Activated CD4-positive, alpha-beta T cell treated with anti-CD3 and anti-CD28 coated beads, Interleukin-2, amount 50 U/mL, for 16 hours (primary cell): ENCODE data around the gene EP300.
"Not testable (repeated sequence)": the region's sequence is repeated elsewhere in the genome, so short reads cannot be mapped to it uniquely, and the experiment has no call there.

Experiments used
- DNase-seq: peaks from one replicate; pipeline ENCODE4 v3.0.0-alpha.2; 2020

EP300 gene

DNA sequence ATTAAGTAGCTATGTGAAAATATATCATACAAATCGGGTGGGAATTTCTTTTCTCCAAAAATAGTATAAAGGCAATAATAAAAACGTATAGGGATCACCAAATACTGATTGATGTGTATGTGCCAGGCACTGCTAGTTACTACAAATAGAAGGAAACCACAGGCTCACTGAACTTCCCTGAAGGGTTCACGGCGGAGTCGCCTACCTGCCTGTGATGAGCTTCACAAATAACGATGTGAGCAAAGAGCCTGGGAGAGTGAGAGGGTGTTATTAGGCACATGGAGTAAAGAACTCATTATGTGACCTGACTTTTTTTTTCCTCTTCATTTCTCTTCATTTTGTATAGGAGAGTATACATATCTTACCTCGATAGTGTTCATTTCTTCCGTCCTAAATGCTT, 76.8 kb downstream of the EP300 start:
- no peak for DNase-seq

DNA sequence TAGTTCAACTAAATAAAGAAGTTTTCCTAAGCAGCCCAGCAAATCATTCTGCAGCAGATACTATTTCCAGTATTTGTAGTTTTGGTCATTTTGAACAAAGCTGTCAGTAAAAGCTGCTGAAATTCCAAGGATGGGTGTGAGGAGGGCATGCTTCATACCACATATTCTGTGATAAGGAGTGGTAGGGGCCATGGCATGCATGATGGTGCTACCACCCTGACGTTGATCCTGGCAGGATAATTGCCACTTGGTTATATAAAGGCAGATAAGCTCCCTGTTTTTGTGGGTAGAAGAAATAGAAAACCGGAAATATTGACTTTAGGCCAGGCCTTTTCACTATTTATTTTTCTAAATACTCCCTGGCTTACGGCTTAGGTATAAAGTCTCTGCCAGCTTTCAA, 79.6 kb downstream of the EP300 start:
- DNase-seq = no peak

DNA sequence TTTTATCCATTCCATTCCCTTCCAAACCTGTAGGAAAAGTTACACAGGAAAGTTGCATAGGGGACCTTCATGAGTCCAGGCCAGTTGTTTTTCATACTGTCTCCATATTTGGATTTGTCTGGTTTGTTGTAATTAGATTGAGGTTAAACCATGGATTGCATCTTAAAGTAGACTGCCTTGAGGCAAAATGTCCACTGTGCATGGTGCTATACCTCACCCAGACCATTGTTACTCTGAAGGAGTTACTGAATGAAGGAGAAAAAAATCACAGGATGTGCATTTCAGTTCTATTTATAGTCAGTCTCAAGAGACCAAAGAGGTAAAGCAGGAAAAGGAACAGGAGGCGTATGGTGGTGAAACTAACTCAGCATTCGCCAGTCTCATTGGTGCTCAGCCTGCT, 83.2 kb downstream of the EP300 start:
- DNase-seq = no peak

DNA sequence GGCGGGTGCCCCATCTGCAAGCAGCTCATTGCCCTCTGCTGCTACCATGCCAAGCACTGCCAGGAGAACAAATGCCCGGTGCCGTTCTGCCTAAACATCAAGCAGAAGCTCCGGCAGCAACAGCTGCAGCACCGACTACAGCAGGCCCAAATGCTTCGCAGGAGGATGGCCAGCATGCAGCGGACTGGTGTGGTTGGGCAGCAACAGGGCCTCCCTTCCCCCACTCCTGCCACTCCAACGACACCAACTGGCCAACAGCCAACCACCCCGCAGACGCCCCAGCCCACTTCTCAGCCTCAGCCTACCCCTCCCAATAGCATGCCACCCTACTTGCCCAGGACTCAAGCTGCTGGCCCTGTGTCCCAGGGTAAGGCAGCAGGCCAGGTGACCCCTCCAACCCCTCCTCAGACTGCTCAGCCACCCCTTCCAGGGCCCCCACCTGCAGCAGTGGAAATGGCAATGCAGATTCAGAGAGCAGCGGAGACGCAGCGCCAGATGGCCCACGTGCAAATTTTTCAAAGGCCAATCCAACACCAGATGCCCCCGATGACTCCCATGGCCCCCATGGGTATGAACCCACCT, 84.7 kb downstream of the EP300 start:
- no peak for DNase-seq

DNA sequence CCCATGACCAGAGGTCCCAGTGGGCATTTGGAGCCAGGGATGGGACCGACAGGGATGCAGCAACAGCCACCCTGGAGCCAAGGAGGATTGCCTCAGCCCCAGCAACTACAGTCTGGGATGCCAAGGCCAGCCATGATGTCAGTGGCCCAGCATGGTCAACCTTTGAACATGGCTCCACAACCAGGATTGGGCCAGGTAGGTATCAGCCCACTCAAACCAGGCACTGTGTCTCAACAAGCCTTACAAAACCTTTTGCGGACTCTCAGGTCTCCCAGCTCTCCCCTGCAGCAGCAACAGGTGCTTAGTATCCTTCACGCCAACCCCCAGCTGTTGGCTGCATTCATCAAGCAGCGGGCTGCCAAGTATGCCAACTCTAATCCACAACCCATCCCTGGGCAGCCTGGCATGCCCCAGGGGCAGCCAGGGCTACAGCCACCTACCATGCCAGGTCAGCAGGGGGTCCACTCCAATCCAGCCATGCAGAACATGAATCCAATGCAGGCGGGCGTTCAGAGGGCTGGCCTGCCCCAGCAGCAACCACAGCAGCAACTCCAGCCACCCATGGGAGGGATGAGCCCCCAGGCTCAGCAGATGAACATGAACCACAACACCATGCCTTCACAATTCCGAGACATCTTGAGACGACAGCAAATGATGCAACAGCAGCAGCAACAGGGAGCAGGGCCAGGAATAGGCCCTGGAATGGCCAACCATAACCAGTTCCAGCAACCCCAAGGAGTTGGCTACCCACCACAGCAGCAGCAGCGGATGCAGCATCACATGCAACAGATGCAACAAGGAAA, 85.4 kb downstream of the EP300 start:
- no peak for DNase-seq

DNA sequence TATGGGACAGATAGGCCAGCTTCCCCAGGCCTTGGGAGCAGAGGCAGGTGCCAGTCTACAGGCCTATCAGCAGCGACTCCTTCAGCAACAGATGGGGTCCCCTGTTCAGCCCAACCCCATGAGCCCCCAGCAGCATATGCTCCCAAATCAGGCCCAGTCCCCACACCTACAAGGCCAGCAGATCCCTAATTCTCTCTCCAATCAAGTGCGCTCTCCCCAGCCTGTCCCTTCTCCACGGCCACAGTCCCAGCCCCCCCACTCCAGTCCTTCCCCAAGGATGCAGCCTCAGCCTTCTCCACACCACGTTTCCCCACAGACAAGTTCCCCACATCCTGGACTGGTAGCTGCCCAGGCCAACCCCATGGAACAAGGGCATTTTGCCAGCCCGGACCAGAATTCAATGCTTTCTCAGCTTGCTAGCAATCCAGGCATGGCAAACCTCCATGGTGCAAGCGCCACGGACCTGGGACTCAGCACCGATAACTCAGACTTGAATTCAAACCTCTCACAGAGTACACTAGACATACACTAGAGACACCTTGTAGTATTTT, 86.1 kb downstream of the EP300 start:
- no peak for DNase-seq

DNA sequence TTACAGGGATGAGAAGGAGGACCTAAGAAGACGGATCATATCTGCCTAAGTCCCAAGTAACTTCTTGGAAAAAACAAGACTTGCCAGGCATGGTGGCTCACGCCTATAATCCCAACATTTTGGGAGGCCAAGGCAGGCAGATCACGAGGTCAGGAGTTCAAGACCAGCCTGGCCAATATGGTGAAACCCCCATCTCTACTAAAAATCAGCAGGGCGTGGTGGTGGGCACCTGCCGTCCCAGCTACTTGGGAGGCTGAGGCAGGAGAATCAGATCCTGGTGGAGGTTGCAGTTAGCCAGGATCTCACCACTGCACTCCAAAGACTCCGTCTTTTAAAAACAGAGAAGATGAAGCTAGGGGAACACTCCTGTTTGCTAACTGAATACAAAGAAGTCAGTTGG, 88.0 kb downstream of the EP300 start:
- not testable (repeated sequence) for DNase-seq

DNA sequence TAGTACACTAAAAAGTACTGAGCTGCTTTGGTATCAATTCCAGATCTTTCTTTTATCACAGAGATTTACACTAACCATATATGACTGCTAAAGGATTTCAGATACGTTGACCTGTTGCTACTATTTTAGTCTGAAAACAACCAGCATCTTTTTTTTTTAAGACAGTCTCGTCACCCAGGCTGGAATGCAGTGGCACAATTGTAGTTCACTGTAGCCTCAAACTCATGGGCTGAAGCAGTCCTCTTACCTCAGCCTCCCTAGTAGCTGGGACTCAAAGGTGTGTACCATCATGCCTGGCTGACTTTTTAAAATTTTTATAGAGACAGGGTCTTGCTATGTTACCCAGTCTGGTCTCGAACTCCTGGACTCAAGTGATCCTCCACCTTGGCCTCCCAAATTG, 88.5 kb downstream of the EP300 start:
- no peak for DNase-seq

DNA sequence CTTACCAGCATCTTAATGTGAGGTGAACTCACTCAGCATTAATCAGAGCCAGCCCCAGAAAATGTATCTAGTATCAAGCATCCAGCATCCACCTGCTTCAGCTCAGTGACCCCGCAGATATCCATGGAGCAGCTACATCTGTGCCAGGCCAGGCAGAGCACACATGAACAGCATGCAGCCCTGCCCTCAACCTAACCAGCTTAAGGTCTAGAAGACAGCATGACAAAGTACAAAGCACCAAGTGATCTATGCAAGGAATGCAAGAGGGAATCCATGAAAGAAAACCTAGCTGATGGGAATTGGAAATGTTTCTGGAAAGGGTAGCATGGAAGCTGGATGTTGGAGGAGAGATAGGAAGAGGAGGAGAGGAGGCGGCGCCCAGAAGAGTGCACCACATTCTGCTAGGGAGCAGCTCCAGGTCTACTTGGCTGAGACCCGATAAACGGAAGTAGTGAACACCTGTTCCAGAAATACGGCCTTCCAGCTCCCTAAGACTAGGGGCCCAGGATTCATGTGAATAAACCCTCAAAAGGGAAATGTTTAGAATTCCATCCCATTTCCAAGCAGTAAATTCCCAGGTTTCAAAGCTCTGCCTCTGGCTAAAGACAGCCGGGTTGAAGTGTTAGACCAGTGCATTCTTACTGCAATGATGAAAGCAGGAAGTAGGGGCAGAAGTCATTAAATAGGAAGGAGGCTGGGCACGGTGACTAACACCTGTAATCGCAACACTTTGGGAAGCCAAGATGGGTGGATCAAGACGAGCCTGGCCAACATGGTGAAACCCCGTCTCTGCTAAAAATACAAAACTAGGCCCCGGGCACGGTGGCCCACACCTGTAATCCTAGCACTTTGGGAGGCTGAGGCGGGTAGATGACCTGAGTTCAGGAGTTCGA, 89.2 kb downstream of the EP300 start:
- DNase-seq = no peak

DNA sequence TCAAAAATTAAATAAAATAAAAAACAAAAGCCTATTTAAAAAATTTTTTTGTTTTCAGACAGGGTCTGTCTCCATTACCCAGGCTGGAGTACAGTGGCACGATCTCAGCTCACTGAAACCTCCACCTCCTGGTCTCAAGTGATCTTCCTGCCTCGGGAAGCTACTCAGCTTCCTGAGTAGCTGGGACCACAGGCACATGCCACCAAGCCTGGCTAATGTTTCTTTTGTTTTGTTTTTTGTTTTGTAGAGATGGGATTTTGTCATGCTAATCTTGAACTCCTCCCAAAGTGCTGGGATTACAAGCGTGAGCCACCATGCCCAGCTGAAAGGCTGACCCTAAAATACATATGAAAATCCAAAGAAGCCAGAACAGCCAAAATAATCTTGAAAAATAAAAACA, 92.3 kb downstream of the EP300 start:
- DNase-seq = no peak

DNA sequence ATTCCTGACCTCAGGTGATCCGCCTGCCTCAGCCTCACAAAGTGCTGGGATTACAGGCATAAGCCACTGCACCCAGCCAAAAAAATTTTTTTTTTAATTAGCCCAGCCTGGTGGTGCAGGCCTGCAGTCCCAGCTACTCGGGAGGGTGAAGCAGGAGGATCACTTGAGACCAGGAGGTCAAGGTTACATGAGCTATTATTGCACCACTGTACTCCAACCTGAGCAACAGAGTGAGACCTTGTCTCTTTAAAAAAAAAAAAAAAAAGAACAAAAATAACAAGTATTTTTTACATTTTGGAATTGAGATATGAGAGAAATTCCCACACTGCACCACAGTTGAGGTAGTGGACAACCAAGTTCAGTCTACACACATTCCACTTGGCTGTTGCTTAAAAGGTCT, 99.1 kb downstream of the EP300 start:
- DNase-seq = no peak

DNA sequence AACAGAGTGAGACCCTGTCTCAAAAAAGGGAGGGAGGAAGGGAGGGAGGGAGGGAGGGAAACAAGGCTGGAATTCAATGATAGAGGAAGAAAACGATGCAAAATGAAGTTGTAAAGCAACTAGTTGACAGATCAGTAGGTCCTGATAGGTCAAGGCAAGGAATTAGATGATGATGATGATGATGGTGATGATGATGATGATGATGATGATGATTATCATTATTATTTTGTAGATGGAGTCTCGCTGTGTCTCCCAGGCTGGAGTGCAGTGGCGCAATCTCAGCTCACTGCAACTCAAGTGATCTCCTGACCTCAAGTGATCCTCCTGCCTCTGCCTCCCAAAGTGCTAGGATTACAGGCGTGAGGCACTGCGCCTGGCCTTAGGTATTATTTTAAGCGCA, 101.4 kb downstream of the EP300 start:
- DNase-seq = no peak

DNA sequence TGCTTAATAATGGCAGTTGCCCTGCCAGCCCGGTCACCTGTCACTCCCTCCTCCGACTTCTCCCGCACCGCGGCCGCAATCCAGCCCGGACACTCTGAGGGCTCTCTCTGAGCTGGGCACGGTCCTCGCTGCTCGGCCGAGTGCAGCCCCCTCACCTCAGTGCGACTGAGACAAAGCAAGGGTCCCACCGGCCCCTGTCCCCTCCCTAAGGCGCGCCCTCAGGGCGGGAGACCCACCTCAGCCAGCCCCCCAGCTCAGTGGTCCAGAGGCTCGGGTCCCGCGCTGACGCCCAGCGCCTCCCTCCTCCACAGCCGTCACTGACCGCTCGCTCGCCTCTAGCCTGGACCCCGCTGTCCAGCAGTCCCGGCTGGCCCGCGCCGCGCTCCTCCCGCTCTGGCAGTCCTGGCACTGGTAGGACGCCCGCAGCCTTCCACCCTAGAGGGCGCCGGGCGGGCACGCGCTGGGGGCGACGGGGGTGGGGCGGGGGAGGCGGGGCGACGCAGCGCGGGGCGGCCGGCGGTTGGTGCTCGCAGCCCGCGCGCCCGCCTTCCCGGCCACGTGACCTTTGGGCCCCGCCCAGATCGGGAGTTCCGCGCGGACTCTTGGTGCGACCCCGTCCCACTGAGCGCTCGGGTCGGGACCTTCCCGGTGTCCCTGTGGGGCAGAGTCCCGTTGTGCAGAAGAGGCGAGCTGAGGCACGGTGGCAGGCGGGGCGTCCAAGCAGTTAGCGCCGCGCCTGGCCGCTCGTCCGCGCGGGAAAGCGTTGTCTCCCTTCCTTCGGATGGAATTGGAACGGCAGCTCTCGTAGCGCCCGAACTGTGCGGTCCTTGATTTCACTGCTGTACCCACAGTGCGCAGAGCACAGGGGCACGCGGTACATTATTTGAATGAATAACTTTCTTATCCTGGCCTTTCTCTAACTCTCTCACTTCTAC, 104.9 kb downstream of the EP300 start:
- DNase-seq = peak; percentile 74

DNA sequence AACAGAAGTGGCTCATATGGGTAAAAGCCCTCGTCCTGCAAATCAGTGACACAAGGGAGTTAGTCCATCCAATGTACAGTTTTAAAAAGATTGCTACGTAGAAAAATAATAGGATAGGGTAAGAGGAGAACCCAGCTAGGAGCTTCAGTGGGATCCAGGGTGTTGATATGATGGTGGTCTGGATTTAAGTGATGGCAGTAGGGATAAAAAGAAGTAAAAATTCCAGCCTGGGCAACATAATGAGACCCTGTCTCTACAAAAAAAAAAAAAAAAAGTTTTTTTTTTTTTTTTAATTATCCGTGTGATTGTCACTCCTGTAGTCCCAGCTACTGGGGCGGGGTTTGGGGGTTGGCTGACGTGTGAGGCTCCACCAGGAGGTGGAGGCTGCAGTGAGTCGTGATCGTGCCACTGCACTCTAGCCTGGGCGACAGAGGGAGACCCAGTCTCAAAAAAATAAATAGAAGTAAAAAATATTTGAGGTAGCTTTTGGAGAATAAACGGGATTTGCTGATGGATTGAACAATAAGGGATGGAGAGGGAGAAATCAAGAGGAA, 105.7 kb downstream of the EP300 start:
- DNase-seq = peak; percentile 54

DNA sequence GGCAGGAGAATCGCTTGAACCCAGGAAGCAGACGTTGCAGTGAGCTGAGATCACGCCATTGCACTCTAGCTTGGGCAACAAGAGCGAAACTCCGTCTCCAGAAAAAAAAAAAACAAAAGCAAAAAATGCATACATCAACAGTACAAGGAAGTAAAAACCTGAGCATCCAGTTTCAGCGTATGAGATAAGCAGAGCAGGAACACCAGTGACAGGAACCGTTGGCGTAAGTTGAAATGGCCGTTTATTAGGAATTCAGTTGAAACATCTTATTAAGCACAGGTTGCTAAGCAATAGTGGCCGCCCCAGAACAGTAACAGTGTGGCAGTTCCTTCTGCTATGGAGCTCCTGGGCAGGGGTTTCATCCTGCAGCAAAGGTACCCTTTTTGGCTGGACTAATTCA, 108.7 kb downstream of the EP300 start:
- DNase-seq = no peak

DNA sequence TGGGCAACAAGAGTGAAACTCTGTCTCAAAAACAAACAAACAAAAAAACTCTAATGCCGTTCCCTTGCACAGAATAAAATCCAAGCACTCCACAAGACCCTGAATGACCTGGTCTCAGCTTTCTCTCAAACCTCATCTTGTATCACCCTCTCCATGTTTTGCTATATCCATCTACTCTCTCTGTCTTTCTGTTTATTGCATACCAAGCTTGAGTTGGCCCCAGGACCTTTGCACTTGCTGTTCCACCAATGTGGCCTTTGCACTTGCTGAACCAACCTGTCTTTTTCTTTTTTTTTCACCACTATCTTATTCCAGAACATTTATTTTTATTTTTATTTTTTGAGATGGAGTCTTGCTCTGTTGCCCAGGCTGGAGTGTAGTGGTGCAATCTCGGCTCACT, 110.7 kb downstream of the EP300 start:
- no peak for DNase-seq

DNA sequence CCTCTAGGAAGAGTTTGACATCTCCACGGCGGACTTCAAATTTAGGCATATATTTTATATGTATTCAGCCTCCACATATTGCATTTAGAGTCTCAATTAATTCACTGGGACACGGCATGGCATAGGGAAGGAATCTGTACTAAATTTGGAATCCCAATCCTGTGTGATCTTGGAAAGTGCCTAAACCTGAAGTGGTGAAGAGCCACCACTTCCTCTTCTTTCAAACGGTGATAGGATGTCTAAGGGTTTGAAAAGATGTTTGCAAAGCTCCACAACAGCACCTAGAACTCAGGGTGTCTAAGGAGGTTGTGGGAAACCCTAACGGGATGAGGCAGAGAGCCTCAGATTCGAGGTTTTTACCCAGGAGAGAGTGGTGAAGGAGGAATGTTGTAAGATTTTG, 111.7 kb downstream of the EP300 start:
- DNase-seq = no peak

DNA sequence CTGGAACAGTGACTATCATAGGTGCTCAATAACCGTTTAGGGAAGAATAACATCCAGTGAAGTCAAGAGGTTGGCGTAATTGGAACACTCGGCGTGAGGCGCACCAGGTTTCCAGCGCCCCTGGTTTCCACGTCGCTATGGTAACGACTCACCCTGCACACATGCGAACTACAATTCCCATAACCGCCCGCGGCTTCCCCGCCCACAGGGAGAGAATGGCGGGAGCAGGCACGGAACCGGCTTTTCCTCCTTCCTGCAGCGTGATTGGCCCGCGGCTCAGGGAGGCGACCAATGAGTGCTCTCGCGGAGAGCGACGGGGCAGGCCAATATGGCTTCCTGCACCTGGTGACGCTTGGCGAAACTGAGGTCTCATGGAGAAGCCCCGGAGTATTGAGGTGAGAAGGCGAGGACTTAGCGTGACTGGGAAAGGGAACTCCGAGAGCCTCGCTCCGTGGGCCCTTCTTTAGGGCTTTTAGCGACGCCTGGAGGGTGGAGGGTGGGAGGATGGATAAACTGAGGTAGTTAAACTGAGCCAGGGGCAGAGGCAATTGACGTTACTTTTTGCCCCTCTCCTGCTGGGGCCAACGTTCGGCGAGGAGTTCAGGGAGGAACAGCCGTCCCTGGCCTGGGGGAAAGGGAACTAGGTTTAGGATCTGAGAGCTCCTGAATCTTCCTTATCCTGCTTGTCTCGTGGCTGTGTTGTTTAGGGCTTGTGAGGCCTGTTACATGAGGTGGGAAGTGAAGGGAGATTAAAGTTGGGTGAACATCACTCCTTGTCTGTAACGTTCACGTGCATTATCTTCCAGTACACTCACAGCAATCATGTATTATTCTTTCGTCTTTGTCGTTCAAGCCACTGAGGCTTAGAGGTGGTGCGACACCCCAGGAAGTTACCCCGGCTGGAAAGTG, 112.9 kb downstream of the EP300 start, which contains the start of gene L3MBTL2:
L3MBTL2 (plus strand) TSS at position 321 of the 909 bp plus-strand sequence; CDS start at position 372, 51 bp downstream.
- peak; percentile 99 for DNase-seq

DNA sequence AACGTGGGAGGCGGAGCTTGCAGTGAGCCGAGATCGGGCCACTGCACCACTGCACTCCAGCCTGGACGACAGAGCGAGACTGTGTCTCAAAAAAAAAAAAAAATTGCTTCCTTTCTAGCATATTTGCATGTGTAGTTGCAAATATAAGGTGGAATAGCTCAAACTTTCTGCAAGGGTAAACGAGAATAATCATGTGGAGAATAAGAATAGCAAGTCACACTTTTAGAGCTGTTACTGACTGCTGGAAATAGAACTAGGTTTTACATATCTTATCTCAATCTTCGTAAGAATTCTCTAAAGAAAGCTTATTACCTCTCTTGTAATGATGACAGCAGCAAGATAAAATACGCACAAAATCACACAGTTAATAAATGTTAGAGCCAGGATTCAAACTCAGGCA, 114.3 kb downstream of the EP300 start:
- DNase-seq = no peak

DNA sequence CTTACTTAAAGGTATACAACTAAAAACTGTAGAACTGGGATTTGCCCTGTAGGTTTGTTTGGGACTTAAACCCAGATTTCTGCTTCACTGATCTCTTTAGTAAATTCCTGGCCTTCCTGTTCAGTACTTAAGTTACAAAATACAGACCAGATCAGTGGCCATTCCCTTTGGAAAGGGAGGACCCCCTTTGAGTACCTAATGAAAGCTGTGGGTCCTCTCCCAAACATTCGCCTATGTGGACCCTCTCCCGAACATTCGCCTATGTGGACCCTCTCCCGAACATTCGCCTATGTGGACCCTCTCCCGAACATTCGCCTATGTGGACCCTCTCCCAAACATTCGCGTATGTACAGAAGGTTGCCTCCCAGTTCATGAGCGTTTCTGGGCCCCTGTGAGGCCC, 123.0 kb downstream of the EP300 start:
- no peak for DNase-seq

DNA sequence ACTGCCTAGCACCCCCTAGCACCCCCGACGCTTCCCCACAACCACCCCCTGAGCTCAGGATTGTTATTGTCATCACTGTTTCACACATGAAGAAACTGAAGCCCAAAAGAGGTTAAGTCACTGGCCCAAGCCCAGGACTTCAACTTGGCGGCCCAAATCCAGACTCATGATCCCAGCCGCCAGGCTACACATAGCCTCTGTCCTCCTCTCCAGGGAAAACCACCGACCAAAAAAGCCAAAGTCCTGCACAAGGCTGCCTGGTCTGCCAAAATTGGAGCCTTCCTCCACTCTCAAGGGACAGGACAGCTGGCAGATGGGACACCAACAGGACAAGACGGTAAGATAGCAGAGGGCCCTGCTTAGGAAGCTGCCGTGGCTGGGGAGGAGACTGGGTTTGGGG, 123.5 kb downstream of the EP300 start:
- DNase-seq = no peak
